GM19397 (cell line): Measurements from ENCODE around the gene TIMM17A.
A peak's percentile ranks its signal among the peaks of the same experiment; 100 is the strongest.

ENCODE experiments used
- ATAC-seq: cut with Tn5 transposase; IDR thresholded peaks from one replicate; pipeline ENCODE4 v1.9.1; 2021; ENCODE audit warnings: mild to moderate bottlenecking, moderate library complexity; ENCODE audit not compliant: unreplicated experiment

TIMM17A gene

GRCh38 chr1:201955009-201955728 lies at the start of gene TIMM17A:
Gene TIMM17A, plus strand, starts transcription at chr1:201955503. Its CDS starts 24 bp downstream, at chr1:201955527.
- peak; percentile 98 for ATAC-seq

- no peak for ATAC-seq
Measured at GRCh38 chr1:201906336-201906735, 49.0 kb upstream of the TIMM17A start.

GRCh38 chr1:201907621-201908020 lies 47.7 kb upstream of the TIMM17A start:
- ATAC-seq, result no peak

GRCh38 chr1:201911826-201912571 lies 43.3 kb upstream of the TIMM17A start:
- ATAC-seq, result no peak

GRCh38 chr1:201912832-201913231 lies 42.5 kb upstream of the TIMM17A start:
- no peak for ATAC-seq

GRCh38 chr1:201914456-201915235 lies 40.7 kb upstream of the TIMM17A start:
- ATAC-seq, result no peak

GRCh38 chr1:201916649-201917249 lies 38.6 kb upstream of the TIMM17A start:
- ATAC-seq, result no peak

GRCh38 chr1:201917362-201918033 lies 37.8 kb upstream of the TIMM17A start:
- no peak for ATAC-seq

- no peak for ATAC-seq
Measured at GRCh38 chr1:201918343-201918742, 37.0 kb upstream of the TIMM17A start.

GRCh38 chr1:201921952-201922558 lies 33.2 kb upstream of the TIMM17A start:
- no peak for ATAC-seq

GRCh38 chr1:201925301-201925567 lies 30.1 kb upstream of the TIMM17A start:
- no peak for ATAC-seq

- no peak for ATAC-seq
Measured at GRCh38 chr1:201925981-201926645, 29.2 kb upstream of the TIMM17A start.

GRCh38 chr1:201928266-201928665 lies 27.0 kb upstream of the TIMM17A start:
- no peak for ATAC-seq

- no peak for ATAC-seq
Measured at GRCh38 chr1:201930137-201930536, 25.2 kb upstream of the TIMM17A start.

- no peak for ATAC-seq
Measured at GRCh38 chr1:201930803-201931202, 24.5 kb upstream of the TIMM17A start.

- ATAC-seq, result no peak
Measured at GRCh38 chr1:201933840-201934430, 21.4 kb upstream of the TIMM17A start.

- ATAC-seq, result no peak
Measured at GRCh38 chr1:201937624-201938213, 17.6 kb upstream of the TIMM17A start.

GRCh38 chr1:201938440-201939035 lies 16.8 kb upstream of the TIMM17A start:
- no peak for ATAC-seq

GRCh38 chr1:201939148-201939547 lies 16.2 kb upstream of the TIMM17A start:
- ATAC-seq, result no peak
